Testis (tissue), 2 donors: ENCODE results near the gene NRTN.

Experiments used
- CTCF ChIP-seq, 3 experiments: fragments of 450-650 bp in 2 of 3; fragments of 200-600 bp in 1 of 3; sonication (generic) in 1 of 3; IDR thresholded peaks; one replicate each; pipeline ENCODE4 v1.5.1; 2016 to 2019; ENCODE audit warnings: antibody characterized with exemption in 3 of 3, mild to moderate bottlenecking in 2 of 3, moderate library complexity in 1 of 3
- POLR2A ChIP-seq: fragments of 450-650 bp; IDR thresholded peaks from one replicate; pipeline ENCODE4 v1.6.1; 2017; ENCODE audit warnings: antibody characterized with exemption, mild to moderate bottlenecking, moderate library complexity

GRCh38 chr19:5811117-5811516 lies 6.2 kb downstream of the NRTN start:
- TF ChIP-seq CTCF (IDR thresholded peaks at IDR 0.05) (no peak), POLR2A (no peak)
